ENCODE measurements around the gene CFP.

- no peak for TF ChIP-seq GATA3 (IDR thresholded peaks at IDR 0.05; ENCODE audit: low read depth, low read length)
- no peak for TF ChIP-seq GATA2 (IDR thresholded peaks at IDR 0.05; ENCODE audit: low read depth, low read length)
Observed at GRCh38 chrX:47625365-47625764, 4.4 kb downstream of the CFP start.
